OCI-LY7 (cell line): Measurements from ENCODE around the gene RNF128. TPM values are rescaled to one million over a fixed set of nuclear protein-coding genes. Genes with fewer than 3 reads are reported as not detected.
"Not testable (repeated sequence)": the region's sequence is repeated elsewhere in the genome, so short reads cannot be mapped to it uniquely, and the experiment has no call there.

Source experiments
- BruUV-seq: library from RNA; stranded (reverse); fragments of 400-500 nt; replicated peaks from 2 replicates; lab custom pipeline; 2021; lab: Mats Ljungman, UMichigan
- CTCF ChIA-PET: fragments of 300-600 bp; sonication (Branson Sonifier 250); formaldehyde crosslinking; loops from one replicate; lab custom pipeline; 2022; ENCODE audit warnings: antibody characterized with exemption; ENCODE audit not compliant: unreplicated experiment; lab: Charles Lee
- POLR2A ChIA-PET: fragments of 300-600 bp; sonication (Branson Sonifier 250); formaldehyde crosslinking; loops from one replicate; lab custom pipeline; 2022; ENCODE audit warnings: antibody characterized with exemption; lab: Charles Lee
- DNase-seq: peaks from one replicate; pipeline ENCODE4 v3.0.0-alpha.2; 2015; ENCODE audit warnings: low spot score
- H2AFZ ChIP-seq: fragments of 200-600 bp; sonication (generic), shearing (Covaris generic); 2 replicates; pipeline ENCODE4 v1.6.1; 2014; ENCODE audit warnings: mild to moderate bottlenecking, antibody characterized with exemption, low read length, moderate library complexity
- H3K27ac ChIP-seq: fragments of 200-600 bp; sonication (generic); 2 replicates; pipeline ENCODE4 v1.5.1; 2014; ENCODE audit warnings: mixed run types, low read depth, mild to moderate bottlenecking, moderate library complexity, low read length, inconsistent platforms; ENCODE audit not compliant: poor library complexity, severe bottlenecking
- H3K36me3 ChIP-seq: fragments of 200-600 bp; sonication (generic); 2 replicates; pipeline ENCODE4 v1.6.1; 2014; ENCODE audit warnings: mild to moderate bottlenecking, antibody characterized with exemption, low read length, moderate library complexity, mixed read lengths; ENCODE audit not compliant: insufficient read depth
- H3K4me1 ChIP-seq: fragments of 200-600 bp; sonication (generic); 2 replicates; pipeline ENCODE4 v1.5.1; 2014; ENCODE audit warnings: mild to moderate bottlenecking, low read length; ENCODE audit not compliant: insufficient read depth, poor library complexity, severe bottlenecking
- H3K4me2 ChIP-seq: fragments of 200-600 bp; sonication (generic); 2 replicates; pipeline ENCODE4 v1.6.1; 2014; ENCODE audit warnings: mild to moderate bottlenecking, low read length
- H3K4me3 ChIP-seq: fragments of 200-600 bp; sonication (generic); 2 replicates; pipeline ENCODE4 v1.5.1; 2014; ENCODE audit warnings: mild to moderate bottlenecking, low read depth, low read length; ENCODE audit not compliant: poor library complexity, severe bottlenecking
- H3K79me2 ChIP-seq: fragments of 200-600 bp; sonication (generic); 2 replicates; pipeline ENCODE4 v1.6.1; 2016; ENCODE audit warnings: low read depth, mild to moderate bottlenecking, low read length, moderate library complexity, mixed read lengths; ENCODE audit not compliant: insufficient read depth
- H3K9me2 ChIP-seq: fragments of 200-600 bp; sonication (generic); 2 replicates; pipeline ENCODE4 v1.6.1; 2016; ENCODE audit warnings: mild to moderate bottlenecking, low read length, mixed read lengths; ENCODE audit not compliant: insufficient read depth
- H3K9me3 ChIP-seq: fragments of 200-600 bp; sonication (generic); 2 replicates; pipeline ENCODE4 v1.6.1; 2014; ENCODE audit warnings: mild to moderate bottlenecking, mixed run types, low read length, mixed read lengths
- H4K20me1 ChIP-seq: fragments of 200-600 bp; sonication (generic); 2 replicates; pipeline ENCODE4 v1.6.1; 2014; ENCODE audit warnings: mild to moderate bottlenecking, antibody characterized with exemption, low read length, moderate library complexity, mixed read lengths; ENCODE audit not compliant: insufficient read depth
- EZH2phosphoT487 ChIP-seq: fragments of 200-600 bp; sonication (generic); IDR thresholded peaks from 2 replicates; pipeline ENCODE4 v1.6.1; 2018; ENCODE audit warnings: low read depth, borderline replicate concordance, mild to moderate bottlenecking, mixed run types, antibody characterized with exemption, low read length, moderate library complexity, mixed read lengths
- intact Hi-C: fragments of 100-400 bp; cut with micrococcal nuclease; formaldehyde crosslinking; loops from one replicate; pipeline ENCODE4 v1.10.0; 2022; ENCODE audit not compliant: unreplicated experiment
- total RNA-seq, 2 experiments: library from RNA; depleted of rRNA in 1 of 2; stranded (reverse); fragments of >200 nt in 1 of 2; shearing (Covaris generic) in 1 of 2; gene quantifications; 2 replicates each; pipeline ENCODE4 v1.2.3, GENCODE V29; 2014 to 2022
- TF ChIP-seq, protein P1 (sequence below): fragments of 200-600 bp; sonication (generic); conservative IDR thresholded peaks from 2 replicates; pipeline ENCODE4 v1.5.1; 2014; ENCODE audit warnings: mild to moderate bottlenecking, antibody characterized with exemption, low read length, moderate library complexity, mixed read lengths

Gene RNF128
- total RNA-seq, 2 experiments from 2014 or later, result not detected

DNA sequence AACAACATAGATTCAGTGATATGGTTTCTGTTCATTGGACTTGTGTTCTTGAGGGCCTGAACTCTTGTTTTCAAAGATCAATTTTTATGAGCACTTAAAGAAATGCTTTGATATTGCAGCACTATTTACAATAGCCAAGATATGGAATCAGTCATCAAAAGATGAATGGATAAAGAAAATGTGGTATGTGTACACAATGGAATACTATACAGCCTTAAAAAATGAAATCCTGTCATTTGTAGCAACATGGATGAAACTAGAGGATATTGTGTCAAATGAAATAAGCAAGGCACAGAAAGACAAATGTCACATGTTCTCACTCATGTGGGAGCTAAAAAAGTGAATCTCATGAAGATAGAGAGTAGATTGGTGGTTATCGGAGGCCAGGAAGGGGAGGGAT is 21.9 kb downstream of the RNF128 start:
- CTCF ChIA-PET, result no interaction called here
- POLR2A ChIA-PET, result interaction anchor here (0.6 kb wide), 1 partner anchor 446 kb away, joined by 3 read pairs; no protein-coding TSS in a partner anchor
- no peak for TF ChIP-seq EZH2phosphoT487
- TF ChIP-seq, protein P1, sequence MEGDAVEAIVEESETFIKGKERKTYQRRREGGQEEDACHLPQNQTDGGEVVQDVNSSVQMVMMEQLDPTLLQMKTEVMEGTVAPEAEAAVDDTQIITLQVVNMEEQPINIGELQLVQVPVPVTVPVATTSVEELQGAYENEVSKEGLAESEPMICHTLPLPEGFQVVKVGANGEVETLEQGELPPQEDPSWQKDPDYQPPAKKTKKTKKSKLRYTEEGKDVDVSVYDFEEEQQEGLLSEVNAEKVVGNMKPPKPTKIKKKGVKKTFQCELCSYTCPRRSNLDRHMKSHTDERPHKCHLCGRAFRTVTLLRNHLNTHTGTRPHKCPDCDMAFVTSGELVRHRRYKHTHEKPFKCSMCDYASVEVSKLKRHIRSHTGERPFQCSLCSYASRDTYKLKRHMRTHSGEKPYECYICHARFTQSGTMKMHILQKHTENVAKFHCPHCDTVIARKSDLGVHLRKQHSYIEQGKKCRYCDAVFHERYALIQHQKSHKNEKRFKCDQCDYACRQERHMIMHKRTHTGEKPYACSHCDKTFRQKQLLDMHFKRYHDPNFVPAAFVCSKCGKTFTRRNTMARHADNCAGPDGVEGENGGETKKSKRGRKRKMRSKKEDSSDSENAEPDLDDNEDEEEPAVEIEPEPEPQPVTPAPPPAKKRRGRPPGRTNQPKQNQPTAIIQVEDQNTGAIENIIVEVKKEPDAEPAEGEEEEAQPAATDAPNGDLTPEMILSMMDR, result no peak
- no TSS peak for BruUV-seq
- H3K4me3 ChIP-seq, result no peak overlapping the region
- no peaks in the 10 kb centered on the region for H3K9me2 ChIP-seq
- no peak for DNase-seq
- no peaks in the 10 kb centered on the region for H3K79me2 ChIP-seq
- H3K4me1 ChIP-seq, result no peaks in the 10 kb centered on the region
- no peaks in the 10 kb centered on the region for H3K36me3 ChIP-seq
- no peaks in the 10 kb centered on the region for H3K9me3 ChIP-seq
- H4K20me1 ChIP-seq, result no peaks in the 10 kb centered on the region
- intact Hi-C loops, result no loop called here
- no peak overlapping the region for H3K27ac ChIP-seq
- no peak overlapping the region for H3K4me2 ChIP-seq
- no peak overlapping the region for H2AFZ ChIP-seq

DNA sequence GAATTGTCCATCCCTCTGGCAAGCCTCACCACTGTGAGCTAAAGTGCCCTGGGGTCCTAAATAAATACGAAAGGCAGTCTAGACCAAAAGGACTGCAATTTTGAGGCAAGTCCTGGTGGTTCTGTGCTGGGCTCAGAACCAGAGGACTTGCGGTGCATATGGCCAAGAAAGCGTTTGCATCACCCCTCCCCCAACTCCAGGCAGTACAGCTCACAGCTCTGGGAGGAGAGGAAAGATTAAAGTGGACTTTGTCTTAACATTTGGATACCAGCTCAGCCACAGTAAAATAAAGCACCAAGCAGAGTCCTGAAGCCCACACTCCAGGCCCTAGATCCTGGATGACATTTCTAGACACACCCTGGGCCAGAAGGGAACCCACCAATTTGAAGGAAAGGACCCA is 24.9 kb downstream of the RNF128 start:
- TF ChIP-seq EZH2phosphoT487, result no peak
- TF ChIP-seq, protein P1, result no peak
- intact Hi-C loops, result no loop called here
- Histone ChIP-seq H3K27ac (no peak overlapping the region), H3K4me2 (no peak overlapping the region), H3K79me2 (no peaks in the 10 kb centered on the region), H3K36me3 (no peaks in the 10 kb centered on the region), H3K4me1 (no peaks in the 10 kb centered on the region), H4K20me1 (no peaks in the 10 kb centered on the region), H2AFZ (no peak overlapping the region), H3K9me2 (no peaks in the 10 kb centered on the region), H3K4me3 (no peak overlapping the region), H3K9me3 (no peaks in the 10 kb centered on the region)
- BruUV-seq, result no TSS peak
- CTCF ChIA-PET, result no interaction called here
- POLR2A ChIA-PET, result interaction anchor here (0.6 kb wide), 1 partner anchor 71 kb away, joined by 3 read pairs; no protein-coding TSS in a partner anchor
- no peak for DNase-seq

DNA sequence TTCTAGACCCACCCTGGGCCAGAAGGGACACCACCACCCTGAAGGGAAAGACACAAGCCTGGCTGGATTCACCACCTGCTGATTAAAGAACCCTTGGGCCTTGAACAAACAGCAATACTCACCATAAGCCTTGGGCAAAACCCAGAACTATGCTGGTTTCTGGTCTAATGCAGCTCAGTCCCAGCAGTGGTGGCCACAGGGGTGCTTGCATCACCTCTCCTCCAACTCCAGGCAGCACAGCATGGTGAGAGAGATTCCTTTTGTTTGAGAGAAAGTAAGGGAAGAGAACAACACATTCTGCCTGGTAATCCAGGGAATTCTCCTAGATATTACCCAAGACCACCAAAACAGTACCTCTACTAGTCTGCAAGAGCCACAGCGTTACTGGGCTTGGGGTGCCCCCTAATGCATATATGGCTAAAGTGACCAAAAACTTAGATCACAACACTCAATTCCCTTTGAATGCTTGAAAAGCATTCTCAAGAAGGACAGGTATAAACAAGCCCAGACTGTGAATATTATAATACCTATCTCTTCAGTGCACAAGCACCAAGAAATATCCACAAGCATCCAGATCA is 25.7 kb downstream of the RNF128 start:
- no peaks in the 10 kb centered on the region for H3K79me2 ChIP-seq

DNA sequence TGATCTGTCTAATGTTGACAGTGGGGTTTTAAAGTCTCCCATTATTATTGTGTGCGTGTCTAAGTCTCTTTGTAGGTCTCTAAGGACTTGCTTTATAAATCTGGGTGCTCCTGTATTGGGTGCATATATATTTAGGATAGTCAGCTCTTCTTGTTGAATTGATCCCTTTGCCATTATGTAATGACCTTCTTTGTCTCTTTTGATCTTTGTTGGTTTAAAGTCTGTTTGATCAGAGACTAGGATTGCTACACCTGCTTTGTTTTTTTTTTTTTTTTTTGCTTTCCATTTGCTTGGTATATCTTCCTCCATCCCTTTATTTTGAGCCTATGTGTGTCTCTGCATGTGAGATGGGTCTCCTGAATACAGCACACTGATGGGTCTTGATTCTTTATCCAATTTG is 42.8 kb downstream of the RNF128 start:
- CTCF ChIA-PET, H3K9me2 ChIP-seq, H4K20me1 ChIP-seq, DNase-seq, H3K4me2 ChIP-seq, H3K79me2 ChIP-seq, H3K36me3 ChIP-seq, H3K4me3 ChIP-seq, H2AFZ ChIP-seq, H3K27ac ChIP-seq, BruUV-seq, intact Hi-C loops, H3K4me1 ChIP-seq, H3K9me3 ChIP-seq: not testable (repeated sequence)
- POLR2A ChIA-PET, result interaction anchor here (0.7 kb wide), 1 partner anchor 73 kb away, joined by 5 read pairs; no protein-coding TSS in a partner anchor

More for the DNA sequence above, 25.7 kb downstream of the RNF128 start:
- no peak overlapping the region for H3K27ac ChIP-seq
- intact Hi-C loops, result no loop called here
- no TSS peak for BruUV-seq
- no peaks in the 10 kb centered on the region for H4K20me1 ChIP-seq
- POLR2A ChIA-PET, result no interaction called here
- CTCF ChIA-PET, result no interaction called here
- DNase-seq, result peak; percentile 0
- H3K9me2 ChIP-seq, result no peaks in the 10 kb centered on the region
- H2AFZ ChIP-seq, result no peak overlapping the region
- H3K4me3 ChIP-seq, result no peak overlapping the region
- TF ChIP-seq, protein P1, result peak; percentile 30; the same call in 1 of the 2 replicates
- TF ChIP-seq EZH2phosphoT487, result no peak
- H3K36me3 ChIP-seq, result no peaks in the 10 kb centered on the region
- H3K4me1 ChIP-seq, result no peaks in the 10 kb centered on the region
- no peak overlapping the region for H3K4me2 ChIP-seq
- H3K9me3 ChIP-seq, result no peaks in the 10 kb centered on the region
